ENCODE measurements around the gene CDYL2.

- TF ChIP-seq CTCF (IDR thresholded peaks at IDR 0.05) (no peak), POLR2A (IDR thresholded peaks at IDR 0.05; ENCODE audit: low read depth) (no peak), POLR2AphosphoS5 (IDR thresholded peaks at IDR 0.05) (no peak), EP300 (IDR thresholded peaks at IDR 0.05) (no peak)
These were observed 5.0 kb upstream of the CDYL2 start for GRCh38 chr16:80809366-80809765.
